ENCODE results near the gene CDH4. TPM values are rescaled to one million over a fixed set of nuclear protein-coding genes. Genes with fewer than 3 reads are reported as not detected.

The CDH4 gene
- total and polyA plus RNA-seq, 12 donors, result 0.04 to 0.25 (median 0.08) TPM; not detected in 5

GRCh38 chr20:61937146-61937962 is 685.3 kb downstream of the CDH4 start:
- peaks cover 0 to 49% (median 16%) of the 10 kb centered on the region in 7 donors for H3K27me3 ChIP-seq
- H3K36me3 ChIP-seq, result no peaks in the 10 kb centered on the region
- H3K4me1 ChIP-seq, result no peaks in the 10 kb centered on the region
- H3K27ac ChIP-seq, result no peak overlapping the region
- H3K4me3 ChIP-seq, result no peak overlapping the region
- no peaks in the 10 kb centered on the region for H3K9me3 ChIP-seq
- intact Hi-C loops (cut with DNase I), result no loop called here
- TF ChIP-seq CTCF (IDR thresholded peaks at IDR 0.05), result no peak
- DNase-seq (no peak), ATAC-seq (no peak)
- 59 to 63% methylated on average over 10 of the region's 10 CpGs for WGBS, 2 donors

- H3K36me3 ChIP-seq, result no peaks in the 10 kb centered on the region
- DNase-seq, result peak in 1 of 2 donors; percentile 5
- intact Hi-C loops (cut with DNase I), result no loop called here
- no peaks in the 10 kb centered on the region for H3K4me1 ChIP-seq
- no peaks in the 10 kb centered on the region for H3K9me3 ChIP-seq
- WGBS, 2 donors, result 71% methylated on average over 31 of the region's 31 CpGs
- no peak for TF ChIP-seq CTCF (IDR thresholded peaks at IDR 0.05)
- no peak overlapping the region for H3K4me3 ChIP-seq
- no peak for ATAC-seq
- no peak overlapping the region for H3K27ac ChIP-seq
- H3K27me3 ChIP-seq, result peaks cover 0 to 45% (median 13%) of the 10 kb centered on the region in 7 donors
Observed at GRCh38 chr20:61937963-61938838, 686.1 kb downstream of the CDH4 start.

GRCh38 chr20:61938839-61939690 is 687.0 kb downstream of the CDH4 start:
- no peak for TF ChIP-seq CTCF (IDR thresholded peaks at IDR 0.05)
- no peak for ATAC-seq
- H3K36me3 ChIP-seq, result no peaks in the 10 kb centered on the region
- intact Hi-C loops (cut with DNase I), result no loop called here
- H3K27me3 ChIP-seq, result peaks cover 0 to 42% (median 13%) of the 10 kb centered on the region in 7 donors
- no peak overlapping the region for H3K4me3 ChIP-seq
- no peaks in the 10 kb centered on the region for H3K4me1 ChIP-seq
- WGBS, 2 donors, result 80% methylated on average over 27 of the region's 27 CpGs
- no peaks in the 10 kb centered on the region for H3K9me3 ChIP-seq
- H3K27ac ChIP-seq, result no peak overlapping the region
- peak in 1 of 2 donors; percentile 6 for DNase-seq

Measured in heart right ventricle (tissue), 16 donors.